ENCODE results near the gene NWD2. TPM values are rescaled to one million over a fixed set of nuclear protein-coding genes. Genes with fewer than 3 reads are reported as not detected.
"Not testable (repeated sequence)": the region's sequence is repeated elsewhere in the genome, so short reads cannot be mapped to it uniquely, and the experiment has no call there.

Gene NWD2
- total RNA-seq, 1 donor from 2014 or later, result 0.08 TPM

DNA sequence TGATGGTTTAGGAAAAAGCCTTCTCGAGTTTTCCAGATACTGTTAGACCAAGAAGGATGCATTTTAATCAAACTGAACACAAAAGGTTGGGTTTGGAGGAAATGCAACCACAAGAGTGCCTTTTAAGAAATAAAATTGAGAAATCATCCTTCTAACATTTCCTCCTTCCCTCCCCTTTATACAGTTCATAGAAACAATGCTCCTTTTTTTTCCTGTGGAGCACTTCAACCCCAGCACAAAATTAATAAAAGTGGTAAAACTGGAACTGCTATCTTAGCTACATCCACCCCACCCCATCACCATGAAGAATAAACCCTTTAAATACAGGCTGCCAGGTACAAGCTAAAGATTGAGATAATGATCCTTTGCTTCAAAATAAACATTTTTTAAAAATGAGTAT is 230.5 kb downstream of the NWD2 start:
- DNase-seq (ENCODE audit: missing footprints), result no peak
- intact Hi-C loops (cut with DNase I), result no loop called here
- ATAC-seq, result no peak

DNA sequence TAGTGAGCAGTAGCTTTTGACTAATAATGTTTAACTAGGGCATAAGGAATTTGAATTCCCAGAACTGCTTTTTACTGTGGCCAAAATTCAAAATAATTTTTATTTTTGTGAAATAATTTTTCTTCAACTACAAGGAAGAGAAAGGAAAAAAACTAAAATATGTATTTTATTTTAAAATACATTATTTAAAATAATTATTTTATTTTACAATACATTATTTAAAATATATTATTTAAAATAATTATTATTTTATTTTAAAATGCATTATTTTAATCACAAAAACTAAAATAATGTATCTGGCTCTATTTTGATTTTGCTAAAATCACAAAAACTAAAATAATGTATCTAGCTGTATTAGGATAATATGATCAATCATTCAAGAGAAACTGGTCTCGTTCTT is 231.2 kb downstream of the NWD2 start:
- DNase-seq (ENCODE audit: missing footprints), result no peak
- intact Hi-C loops (cut with DNase I), result no loop called here
- ATAC-seq, result no peak

DNA sequence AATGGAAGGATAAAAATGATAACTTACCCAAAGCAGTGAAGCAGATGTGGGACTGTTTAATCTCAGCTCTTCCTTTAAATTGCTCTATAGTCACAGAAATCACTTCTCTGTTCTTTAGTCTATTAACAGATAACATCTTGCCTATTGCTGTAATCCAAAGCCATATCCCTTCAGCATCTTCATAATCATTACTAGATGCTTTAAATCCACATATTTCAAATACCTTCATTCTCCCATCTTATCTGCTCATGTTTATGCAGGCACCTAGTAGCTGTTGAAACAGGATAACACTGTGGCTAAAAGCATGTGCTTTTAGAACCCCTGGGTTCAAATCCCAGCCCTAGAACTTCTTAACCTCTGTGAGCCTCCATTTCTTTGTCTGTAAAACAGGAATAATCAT is 231.7 kb downstream of the NWD2 start:
- intact Hi-C loops (cut with DNase I), result no loop called here
- ATAC-seq (no peak), DNase-seq (ENCODE audit: missing footprints) (no peak)

DNA sequence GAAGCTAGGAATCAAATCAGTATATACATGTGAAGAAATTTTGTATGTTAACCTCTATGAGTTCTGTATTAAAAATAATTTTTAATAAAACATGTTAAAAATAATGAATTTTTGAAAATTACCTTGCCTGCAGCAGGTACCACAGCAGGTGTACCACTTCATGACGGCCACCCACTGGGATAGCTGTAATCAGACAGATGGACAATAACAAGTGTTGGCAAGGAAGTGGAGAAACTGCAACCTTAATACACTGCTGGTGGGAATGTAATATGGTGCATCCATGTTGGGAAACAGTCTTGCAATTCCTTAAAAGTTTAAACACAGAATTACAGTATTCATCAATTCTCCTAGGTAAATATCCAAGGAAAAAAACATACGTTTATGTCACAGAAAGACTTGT is 232.1 kb downstream of the NWD2 start:
- ATAC-seq (no peak), DNase-seq (ENCODE audit: missing footprints) (no peak)
- intact Hi-C loops (cut with DNase I), result no loop called here

DNA sequence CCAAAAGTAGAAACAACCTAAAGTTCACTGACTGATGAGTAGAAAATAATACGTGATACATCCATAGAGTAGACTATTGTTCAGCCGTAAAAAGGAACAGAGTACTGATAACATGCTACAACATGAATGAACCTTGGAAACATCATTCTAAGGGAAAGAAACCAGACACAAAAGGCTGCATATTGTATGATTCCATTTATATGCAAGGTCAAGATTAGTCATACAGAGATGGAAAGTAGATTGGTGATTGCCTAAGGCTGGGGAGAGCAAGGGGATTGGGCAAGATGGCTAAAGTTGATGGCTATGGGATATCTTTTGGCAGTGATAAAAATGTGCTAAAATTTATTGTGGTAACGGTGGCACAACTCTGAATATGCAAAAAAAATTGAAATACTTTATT is 232.6 kb downstream of the NWD2 start:
- no peak for DNase-seq (ENCODE audit: missing footprints)
- intact Hi-C loops (cut with DNase I), result no loop called here
- no peak for ATAC-seq

DNA sequence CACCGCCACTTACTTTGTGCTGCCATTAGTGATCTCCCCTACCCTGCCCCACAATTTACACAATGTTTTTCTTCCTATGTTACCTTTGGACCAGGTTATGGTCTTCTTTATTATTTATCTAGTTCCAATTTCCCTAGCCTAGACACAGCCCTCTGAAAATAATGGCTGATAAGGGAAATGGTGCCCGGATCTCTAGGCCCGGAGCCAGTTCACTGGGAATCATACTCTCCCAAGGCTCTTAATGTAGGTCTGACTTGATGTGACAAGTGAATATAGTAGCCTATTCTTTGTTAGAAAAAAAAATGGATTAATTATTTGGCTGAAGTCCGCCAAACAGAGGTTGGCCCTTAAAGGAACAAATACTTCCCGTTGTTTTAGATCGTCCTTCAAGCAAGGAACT is 233.6 kb downstream of the NWD2 start:
- ATAC-seq (no peak), DNase-seq (ENCODE audit: missing footprints) (no peak)
- intact Hi-C loops (cut with DNase I), result no loop called here

DNA sequence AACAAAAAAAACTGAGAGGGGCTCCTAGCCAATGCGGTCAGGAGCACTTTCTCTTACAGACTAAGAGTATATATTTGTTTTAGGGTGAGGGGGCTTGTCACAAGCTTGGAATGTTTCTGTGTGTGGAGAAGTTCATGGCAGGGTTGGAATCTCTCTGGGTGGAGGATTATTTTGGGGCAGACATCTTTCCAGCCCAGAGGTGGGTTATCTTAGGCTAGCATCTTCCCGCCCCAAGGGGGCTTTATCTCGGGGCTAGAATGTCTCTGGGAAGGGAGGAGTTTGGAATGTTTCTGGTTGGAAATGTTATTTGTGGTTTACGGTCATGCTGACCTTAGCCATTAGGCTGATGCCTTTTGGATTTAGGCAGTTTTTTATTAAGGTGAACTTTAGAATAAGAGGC is 236.0 kb downstream of the NWD2 start:
- DNase-seq (ENCODE audit: missing footprints), result no peak
- intact Hi-C loops (cut with DNase I), result no loop called here
- ATAC-seq, result no peak

DNA sequence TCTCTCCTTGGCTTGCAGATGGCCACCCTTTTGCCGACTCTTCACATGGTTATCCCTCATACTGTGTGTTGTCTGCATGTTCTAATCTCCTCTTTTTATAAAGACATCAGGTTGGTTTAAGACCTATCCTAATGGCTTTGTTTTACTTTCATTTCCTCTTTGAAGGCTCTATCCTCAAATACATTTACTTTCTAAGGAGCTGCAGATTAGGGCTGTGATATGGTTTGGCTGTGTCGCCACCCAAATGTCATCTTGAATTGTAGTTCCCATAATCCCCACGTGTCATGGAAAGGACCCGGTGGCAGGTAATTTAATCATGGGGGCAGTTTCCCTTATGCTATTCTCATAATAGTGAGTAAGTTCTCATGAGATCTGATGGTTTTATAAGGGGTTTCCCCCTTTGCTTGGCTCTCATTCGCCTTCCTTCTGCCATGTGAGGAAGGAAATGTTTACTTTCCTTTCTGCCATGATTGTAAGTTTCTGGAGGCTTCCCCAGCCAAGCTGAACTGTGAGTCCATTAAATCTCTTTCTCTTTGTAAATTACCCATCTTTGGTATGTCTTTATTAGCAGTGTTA is 237.1 kb downstream of the NWD2 start:
- ATAC-seq, result no peak
- intact Hi-C loops (cut with DNase I), result no loop called here
- no peak for DNase-seq (ENCODE audit: missing footprints)

DNA sequence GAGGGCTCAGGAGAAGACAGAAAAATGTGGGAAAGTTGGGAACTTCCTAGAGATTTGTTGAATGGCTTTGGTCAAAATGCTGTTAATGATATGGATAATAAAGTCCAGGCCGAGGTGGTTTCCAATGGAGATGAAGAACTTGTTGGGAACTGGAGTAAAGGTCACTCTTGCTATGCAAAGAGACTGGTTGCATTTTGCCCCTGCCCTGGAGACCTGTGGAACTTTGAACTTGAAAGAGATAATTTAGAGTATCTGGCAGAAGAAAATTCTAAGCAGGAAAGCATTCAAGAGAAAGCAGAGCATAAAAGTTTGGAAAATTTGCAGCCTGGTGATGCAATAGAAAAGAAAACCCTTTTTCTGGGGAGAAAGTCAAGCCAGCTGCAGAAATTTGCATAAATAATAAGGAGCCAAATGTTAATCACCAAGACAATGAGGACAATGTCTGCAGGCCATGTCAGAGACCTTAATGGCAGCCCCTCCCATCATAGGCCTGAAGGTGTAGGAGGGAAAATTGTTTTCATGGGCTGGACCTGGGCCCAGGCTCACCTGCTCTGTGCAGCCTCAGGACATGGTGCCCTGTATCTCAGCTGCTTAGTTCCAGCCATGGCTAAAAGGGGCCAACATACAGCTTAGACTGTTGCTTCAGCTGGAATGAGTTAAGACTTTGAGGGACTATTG is 237.8 kb downstream of the NWD2 start:
- ATAC-seq (no peak), DNase-seq (ENCODE audit: missing footprints) (no peak)
- intact Hi-C loops (cut with DNase I), result no loop called here

DNA sequence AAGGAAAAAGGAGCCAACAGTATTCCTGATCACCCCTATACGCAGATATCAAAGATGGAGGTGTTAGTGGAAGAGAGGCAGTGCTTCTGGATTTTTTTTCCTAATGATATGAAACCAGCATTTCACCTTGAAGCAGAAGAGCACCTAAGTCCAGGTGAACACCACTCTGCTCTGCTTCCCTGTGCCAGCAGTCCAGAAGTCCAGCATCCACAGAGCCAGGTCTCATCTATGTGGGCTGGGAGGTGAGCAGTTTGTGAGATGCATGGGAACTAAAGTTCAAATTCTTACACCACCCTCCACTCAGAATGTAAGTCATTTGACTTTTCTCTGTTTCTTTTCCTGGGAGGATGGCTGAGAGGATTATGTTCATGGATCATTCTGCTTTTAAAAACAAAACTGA is 239.1 kb downstream of the NWD2 start:
- ATAC-seq (no peak), DNase-seq (ENCODE audit: missing footprints) (no peak)

DNA sequence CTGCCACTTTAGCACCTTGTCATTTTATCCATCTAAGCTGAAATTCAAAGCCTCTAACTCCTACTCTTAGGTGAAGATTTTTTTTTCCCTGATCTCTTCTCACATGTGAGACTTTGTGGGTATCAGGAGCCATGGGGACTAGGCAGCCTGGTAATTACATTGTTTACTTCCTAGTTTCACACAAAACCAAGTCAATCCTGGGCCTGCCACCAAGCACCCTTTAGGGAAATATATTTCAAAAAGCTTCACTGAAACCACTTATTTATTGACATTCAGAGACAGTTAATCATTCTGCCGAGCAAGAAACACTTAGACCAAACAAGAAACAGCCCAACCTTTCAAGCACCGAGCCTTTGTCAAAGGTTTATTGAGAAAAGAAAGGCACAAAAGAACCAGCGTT is 241.6 kb downstream of the NWD2 start:
- intact Hi-C loops (cut with DNase I), result no loop called here
- DNase-seq (ENCODE audit: missing footprints) (no peak), ATAC-seq (no peak)

More for the DNA sequence above, 239.1 kb downstream of the NWD2 start:
- intact Hi-C loops (cut with DNase I), result no loop called here

DNA sequence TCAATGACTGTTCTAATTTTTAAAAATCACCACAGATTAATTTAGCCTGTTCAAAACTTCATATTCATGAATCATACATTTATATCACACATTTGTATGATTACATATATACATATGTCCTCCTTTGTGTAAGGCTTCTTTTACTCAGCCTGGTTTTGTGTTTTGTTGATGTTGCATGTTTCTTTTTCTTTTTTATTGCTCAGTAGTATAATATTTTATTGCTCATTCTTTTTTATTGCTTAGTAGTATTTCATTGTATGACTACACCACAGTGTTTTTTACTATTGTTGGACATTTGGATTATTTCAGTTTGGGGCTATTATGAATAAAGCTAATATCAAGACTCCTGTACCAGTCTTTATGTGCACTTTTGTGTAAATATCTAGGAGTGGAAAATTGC is 243.1 kb downstream of the NWD2 start:
- ATAC-seq, result no peak
- intact Hi-C loops (cut with DNase I), result no loop called here

DNA sequence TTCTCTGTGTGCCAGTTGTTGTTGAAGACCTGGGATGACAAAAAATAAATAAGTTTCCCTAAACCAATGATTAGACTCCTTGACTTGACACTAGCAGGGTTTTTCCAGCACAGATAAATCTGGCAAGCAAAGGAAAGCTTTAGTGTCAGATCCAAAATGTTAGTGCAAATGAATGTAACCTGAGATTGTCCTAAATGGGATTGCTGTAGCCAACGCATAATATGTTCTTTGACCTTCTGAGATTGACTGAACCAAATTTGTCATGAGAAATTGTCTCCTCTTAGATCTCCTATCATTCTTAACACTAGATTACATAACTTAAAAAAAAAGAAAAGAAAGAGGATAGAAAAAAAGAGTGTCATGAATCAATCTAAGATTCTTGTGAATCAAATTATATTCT is 245.2 kb downstream of the NWD2 start:
- DNase-seq (ENCODE audit: missing footprints), result no peak
- intact Hi-C loops (cut with DNase I), result no loop called here
- no peak for ATAC-seq

More for the DNA sequence above, 243.1 kb downstream of the NWD2 start:
- no peak for DNase-seq (ENCODE audit: missing footprints)

DNA sequence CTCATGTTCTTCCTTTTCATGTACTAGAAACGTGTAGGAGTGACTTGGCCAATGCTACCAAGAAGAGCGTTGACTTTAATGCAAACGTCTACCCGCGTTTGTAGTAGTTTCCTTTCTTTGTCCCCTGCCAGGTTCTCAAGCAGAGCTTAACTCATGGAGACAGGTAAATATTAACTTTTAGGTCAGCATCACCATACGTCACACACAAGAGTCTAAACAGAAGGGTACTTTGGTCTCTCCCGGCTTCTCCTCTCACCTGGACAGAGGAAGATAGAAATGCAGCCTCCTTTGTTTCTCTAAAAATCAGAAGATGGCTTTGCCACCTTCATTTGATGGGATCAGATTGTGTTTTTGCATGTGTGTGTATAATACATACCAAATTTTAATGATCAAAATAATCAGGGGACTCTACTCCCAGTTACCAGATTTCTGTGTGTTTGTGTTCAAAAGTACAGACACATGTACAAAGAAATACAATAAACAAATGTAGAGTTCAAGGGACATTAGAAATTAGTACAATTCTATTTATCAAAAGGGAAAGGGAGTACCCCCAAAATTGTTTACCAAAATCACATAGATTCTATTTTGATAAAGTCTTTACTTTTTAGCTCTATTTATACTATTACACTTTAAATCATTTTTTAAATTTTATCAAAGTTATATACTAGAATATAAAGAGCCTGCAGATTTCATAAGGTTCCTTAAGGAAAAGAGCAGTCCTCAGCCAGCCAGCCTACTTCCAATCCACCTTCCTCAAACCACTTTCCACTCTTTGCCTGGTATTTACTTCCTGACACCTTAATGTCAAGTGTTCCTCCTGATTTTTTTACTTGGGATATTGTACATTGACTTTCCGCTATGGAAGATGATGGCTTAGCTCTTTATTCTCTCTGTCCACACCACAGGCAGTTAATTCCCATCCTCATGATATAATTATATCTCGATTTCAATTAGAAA is 246.1 kb downstream of the NWD2 start:
- no peak for ATAC-seq
- intact Hi-C loops (cut with DNase I), result no loop called here
- no peak for DNase-seq (ENCODE audit: missing footprints)

DNA sequence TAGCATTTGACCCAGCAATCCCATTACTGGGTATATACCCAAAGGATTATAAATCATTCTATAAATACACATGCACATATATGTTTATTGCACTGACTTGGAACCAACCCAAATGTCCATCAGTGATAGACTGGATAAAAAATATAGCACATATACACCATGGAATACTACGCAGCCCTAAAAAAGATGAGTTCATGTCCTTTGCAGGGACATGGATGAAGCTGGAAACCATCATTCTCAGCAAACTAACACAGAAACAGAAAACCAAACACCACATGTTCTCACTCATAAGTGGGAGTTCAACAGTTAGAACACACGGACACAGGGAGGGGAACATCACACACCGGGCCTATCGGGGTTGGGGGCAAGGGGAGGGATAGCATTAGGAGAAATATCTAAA is 250.8 kb downstream of the NWD2 start:
- intact Hi-C loops (cut with DNase I); ATAC-seq: not testable (repeated sequence)

More for the DNA sequence above, 250.8 kb downstream of the NWD2 start:
- DNase-seq (ENCODE audit: missing footprints), result not testable (repeated sequence)

Small RNAs within 50 kb of the gene (microRNA-seq; reads per million reads assigned to microRNA genes)
- not detected for gene MIR4801
